T-helper 17 cell (primary cell): ENCODE data around the gene ELOVL7. TPM values are rescaled to one million over a fixed set of nuclear protein-coding genes. Genes with fewer than 3 reads are reported as not detected.
A peak's percentile ranks its signal among the peaks of the same experiment; 100 is the strongest.

ENCODE experiments used
- ATAC-seq: fragments of 150-1000 bp; cut with Tn5 transposase; 2 replicates; pipeline ENCODE4 v1.10.0; 2021; ENCODE audit warnings: mild to moderate bottlenecking, moderate library complexity
- DNase-seq, 3 donors: peaks; one replicate each; pipeline versions ENCODE4 v3.0.0 to v3.0.0-alpha.2; 2020 to 2021
- H3K9me3 ChIP-seq: one replicate; pipeline ENCODE4 v1.7.0; 2013; ENCODE audit warnings: low read length, mild to moderate bottlenecking; ENCODE audit not compliant: control insufficient read depth, poor library complexity, severe bottlenecking
- H3K27ac Mint-ChIP-seq: one replicate; pipeline ENCODE4 v1.8.0; 2022; ENCODE audit warnings: mild to moderate bottlenecking, moderate library complexity, mixed read lengths
- H3K27me3 Mint-ChIP-seq: one replicate; pipeline ENCODE4 v1.8.0; 2022; ENCODE audit warnings: mixed read lengths
- H3K36me3 Mint-ChIP-seq: one replicate; pipeline ENCODE4 v1.8.0; 2022; ENCODE audit warnings: low read depth, mixed read lengths
- H3K4me1 Mint-ChIP-seq: one replicate; pipeline ENCODE4 v1.8.0; 2022; ENCODE audit warnings: mild to moderate bottlenecking, mixed read lengths
- H3K4me3 Mint-ChIP-seq: one replicate; pipeline ENCODE4 v1.8.0; 2022; ENCODE audit warnings: mild to moderate bottlenecking, moderate library complexity, mixed read lengths
- total RNA-seq, 4 donors: library from RNA in 2 of 4; stranded (reverse) in 2 of 4; gene quantifications; one replicate each; pipeline ENCODE4 v1.2.3 and lab custom pipeline; 2022 to 2026

ELOVL7 gene
- total RNA-seq, 2 donors from 2014 or later, result 2.0 to 40.1 TPM

DNA sequence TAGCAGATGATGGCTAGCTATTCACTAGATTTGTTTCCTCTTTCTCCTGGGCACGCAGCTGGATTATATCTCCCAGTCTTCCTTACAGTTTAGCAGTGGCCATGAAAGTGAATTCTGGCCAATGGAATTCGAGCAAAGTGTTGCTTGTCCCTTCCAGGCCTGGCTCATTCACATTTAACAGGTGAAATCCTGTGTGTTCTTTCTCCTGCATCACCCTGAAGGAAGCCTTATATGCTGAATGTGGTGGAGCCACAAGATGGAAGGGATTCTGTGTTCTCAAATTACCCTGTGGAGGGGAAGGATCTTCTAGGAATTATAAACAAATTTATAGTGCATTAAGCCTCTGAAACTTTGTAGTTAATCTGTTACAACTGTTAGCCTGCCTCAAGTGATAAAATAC lies 8.2 kb upstream of the ELOVL7 start:
- H3K9me3 ChIP-seq, result no peaks in the 10 kb centered on the region
- no peaks in the 10 kb centered on the region for H3K27me3 Mint-ChIP-seq
- no peak for DNase-seq
- H3K4me1 Mint-ChIP-seq, result no peaks in the 10 kb centered on the region
- H3K36me3 Mint-ChIP-seq, result no peaks in the 10 kb centered on the region
- H3K27ac Mint-ChIP-seq, result no peak overlapping the region
- ATAC-seq, result no peak
- H3K4me3 Mint-ChIP-seq, result no peak overlapping the region

DNA sequence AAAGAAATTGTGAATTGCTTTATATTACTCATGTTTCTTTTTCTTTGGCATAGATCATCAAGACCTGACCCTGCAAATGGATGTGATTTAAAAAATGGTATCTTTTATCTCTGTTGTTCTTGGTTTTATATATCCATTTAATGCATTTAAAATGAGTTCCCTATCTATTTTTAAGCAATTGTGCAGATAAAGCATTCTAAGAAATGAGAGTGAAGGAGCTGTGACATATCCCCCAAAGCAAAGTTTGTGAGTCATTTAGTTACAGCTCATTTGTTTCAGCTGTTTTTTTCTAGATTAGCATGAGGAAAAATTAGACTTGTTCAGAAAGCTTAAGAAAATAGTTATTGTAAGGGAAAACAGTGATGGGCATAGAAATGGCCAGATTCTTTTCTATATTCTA lies 7.6 kb upstream of the ELOVL7 start:
- DNase-seq (no peak), ATAC-seq (no peak)
- Mint-ChIP-seq H3K4me3 (no peak overlapping the region), H3K4me1 (no peaks in the 10 kb centered on the region), H3K27ac (no peak overlapping the region), H3K36me3 (no peaks in the 10 kb centered on the region), H3K27me3 (peaks cover 3% of the 10 kb centered on the region)
- no peaks in the 10 kb centered on the region for H3K9me3 ChIP-seq

DNA sequence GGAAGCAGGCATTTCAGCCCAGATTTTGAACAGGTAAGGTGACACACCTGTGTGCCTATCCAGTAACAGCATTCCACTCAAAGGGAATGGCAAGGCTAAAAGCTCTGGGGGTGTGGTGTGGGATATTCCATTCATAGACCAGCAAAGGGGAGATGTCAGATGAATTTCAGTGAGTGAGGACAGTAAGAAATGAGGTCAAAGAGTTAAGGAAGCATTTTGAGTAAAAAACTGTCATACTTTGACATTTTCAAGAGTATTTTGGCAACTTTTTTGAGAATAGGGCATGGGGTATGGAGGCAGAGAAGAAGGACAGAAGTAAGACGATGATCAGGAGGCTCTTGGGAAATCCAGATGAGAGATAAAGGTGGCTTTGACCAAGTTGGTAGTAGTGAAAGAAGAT lies 2.2 kb upstream of the ELOVL7 start:
- Mint-ChIP-seq H3K27me3 (peaks cover 46% of the 10 kb centered on the region), H3K4me3 (no peak overlapping the region), H3K4me1 (peaks cover 4% of the 10 kb centered on the region), H3K36me3 (no peaks in the 10 kb centered on the region), H3K27ac (no peak overlapping the region)
- no peak for DNase-seq
- no peaks in the 10 kb centered on the region for H3K9me3 ChIP-seq
- ATAC-seq, result no peak

DNA sequence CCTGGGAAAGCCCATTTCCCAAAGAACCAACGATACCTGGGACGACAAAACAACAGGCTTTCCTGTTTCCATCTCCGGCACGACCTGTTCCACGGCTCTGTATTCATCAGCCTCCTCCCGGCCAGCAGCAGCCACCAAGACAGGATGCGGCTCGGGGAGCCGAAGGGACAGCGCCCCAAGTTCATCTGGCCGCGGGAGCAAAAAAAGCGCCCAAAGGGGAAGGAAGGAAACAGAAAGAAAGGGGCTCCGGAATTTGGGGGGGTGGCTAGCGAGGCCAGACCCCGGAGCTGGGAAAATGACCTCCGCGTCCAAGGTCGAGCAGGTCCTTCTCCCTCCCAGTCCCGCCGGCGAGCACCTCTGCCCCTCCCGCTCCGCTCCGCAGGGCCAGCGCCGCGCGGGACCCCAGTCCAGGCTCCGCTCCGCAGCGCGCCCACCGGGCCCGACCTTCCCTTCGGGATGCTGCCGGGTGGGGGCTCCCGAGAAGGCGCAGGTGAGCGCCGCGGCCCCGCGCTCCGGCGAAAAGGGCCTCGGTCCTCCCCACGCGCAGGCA lies 608 bp downstream of the ELOVL7 start:
- Mint-ChIP-seq H3K27me3 (peaks cover 62% of the 10 kb centered on the region), H3K36me3 (no peaks in the 10 kb centered on the region), H3K4me1 (peaks cover 4% of the 10 kb centered on the region), H3K4me3 (peak overlapping the region; percentile 83), H3K27ac (no peak overlapping the region)
- no peak for DNase-seq
- no peak for ATAC-seq
- H3K9me3 ChIP-seq, result no peaks in the 10 kb centered on the region

DNA sequence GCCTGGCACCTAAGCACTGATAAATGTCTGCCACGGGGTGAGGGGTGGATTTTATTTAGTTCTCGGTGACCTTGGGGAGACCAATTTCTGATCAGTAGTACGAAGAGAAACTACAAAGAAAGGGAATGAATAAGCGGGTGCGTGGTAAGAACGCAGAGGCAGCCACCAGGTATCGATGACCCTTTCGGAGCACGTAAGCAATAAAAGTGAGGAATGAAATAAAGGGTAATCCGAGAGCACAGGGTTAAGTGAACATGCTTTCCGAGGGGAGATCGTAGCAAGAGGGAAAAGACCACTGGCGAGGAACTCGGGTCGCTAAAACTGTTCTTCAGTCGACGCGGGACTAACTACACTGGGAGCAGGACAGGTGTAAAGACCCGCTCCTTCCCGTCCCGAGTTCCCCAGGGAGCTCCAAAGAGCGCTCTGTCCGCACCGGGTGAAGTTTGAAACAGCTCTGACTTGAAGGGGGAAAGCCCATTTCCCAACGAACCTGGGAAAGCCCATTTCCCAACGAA lies 1.1 kb downstream of the ELOVL7 start:
- H3K4me1 Mint-ChIP-seq, result peaks cover 8% of the 10 kb centered on the region
- no peaks in the 10 kb centered on the region for H3K9me3 ChIP-seq
- no peak for ATAC-seq
- peaks cover 68% of the 10 kb centered on the region for H3K27me3 Mint-ChIP-seq
- H3K4me3 Mint-ChIP-seq, result peak overlapping the region; percentile 83
- DNase-seq, result no peak
- H3K27ac Mint-ChIP-seq, result no peak overlapping the region
- no peaks in the 10 kb centered on the region for H3K36me3 Mint-ChIP-seq

DNA sequence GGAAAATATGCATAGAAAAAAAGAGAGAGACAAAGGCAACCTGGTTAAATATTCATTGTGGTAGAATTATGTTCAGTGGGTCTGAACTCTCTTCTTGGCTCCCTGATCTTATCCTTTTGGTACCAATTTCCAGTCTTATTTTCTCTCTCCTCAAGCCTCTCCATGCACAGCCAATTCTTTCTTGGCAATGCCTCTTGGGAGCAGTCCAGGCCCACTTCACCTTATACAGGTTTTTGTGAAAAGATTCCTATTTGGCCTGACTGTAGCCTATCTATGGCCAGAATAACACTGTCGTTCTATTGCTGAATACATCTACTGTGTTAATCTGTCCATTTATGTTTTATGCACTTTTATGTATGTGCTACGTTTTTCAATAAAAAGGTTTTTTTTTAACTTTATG lies 2.7 kb downstream of the ELOVL7 start:
- ATAC-seq, result no peak
- no peak overlapping the region for H3K4me3 Mint-ChIP-seq
- no peak for DNase-seq
- H3K27ac Mint-ChIP-seq, result no peak overlapping the region
- H3K4me1 Mint-ChIP-seq, result peaks cover 8% of the 10 kb centered on the region
- no peaks in the 10 kb centered on the region for H3K36me3 Mint-ChIP-seq
- H3K9me3 ChIP-seq, result no peaks in the 10 kb centered on the region
- H3K27me3 Mint-ChIP-seq, result peaks cover 63% of the 10 kb centered on the region

DNA sequence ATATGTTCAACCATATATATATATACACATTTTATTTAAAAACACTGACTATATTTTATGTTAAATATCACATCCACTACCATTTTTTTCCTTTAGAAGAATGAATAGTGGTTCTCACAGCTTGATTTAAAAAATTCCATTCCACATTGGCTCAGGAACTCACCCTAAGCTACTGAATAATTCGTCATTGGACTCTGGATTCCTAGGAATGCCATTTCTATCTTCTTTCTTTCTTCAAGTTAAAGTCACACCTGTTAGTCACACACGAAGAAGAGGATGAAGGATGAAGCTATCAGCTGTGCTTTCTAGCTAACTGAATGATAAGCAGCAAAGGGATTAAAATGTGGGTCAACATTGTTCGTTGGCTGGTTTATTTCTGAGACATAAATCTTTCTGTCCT lies 7.9 kb downstream of the ELOVL7 start:
- H3K27ac Mint-ChIP-seq, result no peak overlapping the region
- no peaks in the 10 kb centered on the region for H3K36me3 Mint-ChIP-seq
- DNase-seq (no peak), ATAC-seq (no peak)
- H3K27me3 Mint-ChIP-seq, result peaks cover 26% of the 10 kb centered on the region
- no peak overlapping the region for H3K4me3 Mint-ChIP-seq
- peaks cover 3% of the 10 kb centered on the region for H3K4me1 Mint-ChIP-seq
- no peaks in the 10 kb centered on the region for H3K9me3 ChIP-seq

DNA sequence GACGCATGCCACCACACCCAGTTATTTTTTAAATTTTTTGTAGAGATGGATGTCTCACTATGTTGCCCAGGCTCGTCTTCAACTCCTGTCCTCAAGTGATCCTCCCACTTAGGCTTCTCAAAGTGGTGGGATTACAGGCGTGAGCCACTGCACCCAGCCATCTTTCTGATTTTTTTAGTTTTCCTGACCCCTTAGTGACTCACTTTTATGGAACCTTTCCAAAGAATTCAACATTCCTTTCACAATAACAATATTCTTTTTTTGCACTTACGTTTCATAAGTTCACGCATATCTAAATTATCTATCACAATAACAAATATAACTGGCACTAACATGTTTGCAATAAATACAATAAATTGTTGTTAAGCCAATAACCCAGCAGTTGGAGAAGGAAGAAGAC lies 8.5 kb downstream of the ELOVL7 start:
- no peak for ATAC-seq

DNA sequence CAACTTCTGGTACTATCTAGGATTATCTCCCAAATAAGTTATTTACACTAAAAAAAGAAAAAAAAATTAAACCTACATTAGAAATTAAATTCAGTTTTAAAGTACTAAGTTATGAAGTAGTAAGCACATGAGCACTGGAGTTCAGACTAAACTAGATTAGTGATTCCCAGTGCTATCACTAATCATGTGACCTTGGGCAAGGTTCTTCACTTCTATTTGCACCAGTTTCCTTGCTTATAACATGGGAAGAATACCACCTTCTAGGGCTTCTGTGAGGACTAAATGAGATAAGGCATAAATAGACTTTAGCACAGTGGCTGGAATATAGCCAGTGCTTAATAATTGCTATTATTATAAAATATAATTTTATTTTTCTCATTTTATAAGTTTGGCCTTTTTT lies 10.5 kb downstream of the ELOVL7 start:
- Mint-ChIP-seq H3K27ac (no peak overlapping the region), H3K36me3 (no peaks in the 10 kb centered on the region), H3K27me3 (peaks cover 19% of the 10 kb centered on the region), H3K4me3 (no peak overlapping the region), H3K4me1 (peaks cover 10% of the 10 kb centered on the region)
- DNase-seq (no peak), ATAC-seq (no peak)
- no peaks in the 10 kb centered on the region for H3K9me3 ChIP-seq

More for the DNA sequence above, 8.5 kb downstream of the ELOVL7 start:
- H3K36me3 Mint-ChIP-seq, result no peaks in the 10 kb centered on the region
- no peaks in the 10 kb centered on the region for H3K9me3 ChIP-seq
- DNase-seq, result no peak
- H3K4me3 Mint-ChIP-seq, result no peak overlapping the region
- H3K4me1 Mint-ChIP-seq, result peaks cover 3% of the 10 kb centered on the region
- H3K27ac Mint-ChIP-seq, result no peak overlapping the region
- H3K27me3 Mint-ChIP-seq, result peaks cover 22% of the 10 kb centered on the region

DNA sequence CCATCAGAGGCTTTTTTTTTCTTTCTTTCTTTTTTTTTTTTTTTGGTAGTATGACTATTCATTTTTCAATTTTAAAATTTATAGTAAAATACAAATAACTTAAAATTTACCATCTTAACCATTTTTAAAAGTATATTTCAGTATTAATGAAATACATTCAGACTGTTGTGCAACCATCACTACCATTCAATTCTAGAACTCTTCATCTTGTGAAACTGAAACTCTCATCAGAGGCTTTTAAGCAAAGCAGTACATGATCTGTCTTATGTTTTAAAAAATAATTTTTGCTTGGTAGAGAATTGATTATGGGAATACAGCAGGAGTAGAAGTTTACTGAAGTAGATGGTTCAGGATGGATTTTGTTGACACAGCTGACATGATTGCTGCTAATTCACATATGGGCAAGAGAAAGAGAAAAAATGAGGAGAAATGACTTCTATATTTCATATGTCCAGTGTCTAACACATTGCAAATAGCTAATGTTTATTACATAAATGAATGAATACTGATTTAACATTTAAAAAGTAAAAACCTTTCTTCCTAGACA lies 13.4 kb downstream of the ELOVL7 start:
- H3K9me3 ChIP-seq, result no peaks in the 10 kb centered on the region
- no peak for ATAC-seq
- DNase-seq, result no peak
- Mint-ChIP-seq H3K4me1 (peaks cover 7% of the 10 kb centered on the region), H3K27ac (no peak overlapping the region), H3K27me3 (peaks cover 10% of the 10 kb centered on the region), H3K4me3 (no peak overlapping the region), H3K36me3 (no peaks in the 10 kb centered on the region)

DNA sequence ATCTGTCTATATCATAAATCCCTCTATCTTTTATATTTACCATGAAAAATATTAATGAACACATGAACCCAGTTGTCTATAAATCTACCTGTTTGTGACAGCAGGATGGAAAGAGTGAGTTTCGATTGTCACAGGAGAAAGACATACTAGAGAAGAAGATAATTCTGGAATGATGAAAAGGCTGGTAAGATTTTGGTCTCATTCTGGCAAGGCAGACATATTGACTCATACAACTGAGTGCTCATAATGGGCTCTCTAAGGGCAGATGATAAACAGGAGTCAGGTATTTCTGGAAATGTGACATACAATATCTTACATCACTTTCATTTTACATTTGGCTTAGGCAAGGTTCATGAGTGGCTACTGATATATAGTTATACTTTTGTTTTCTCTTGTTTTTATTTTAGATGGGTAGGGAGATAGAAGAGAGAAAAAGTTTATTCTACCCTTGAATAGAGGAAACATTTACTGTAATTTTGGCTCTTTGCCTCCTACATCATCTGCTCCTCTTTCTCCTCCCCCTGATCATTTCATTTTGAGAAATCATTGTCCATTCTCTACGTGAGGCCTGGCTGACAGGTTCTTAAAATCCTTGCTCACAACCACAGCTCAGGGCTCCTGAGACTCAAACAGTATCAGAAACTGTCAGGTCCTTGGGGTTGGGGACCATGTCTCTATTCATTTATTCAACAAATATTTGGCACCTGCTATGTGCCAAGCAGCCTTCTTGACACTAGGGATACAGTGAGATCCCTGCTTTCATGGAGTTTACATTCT lies 14.4 kb downstream of the ELOVL7 start:
- H3K4me3 Mint-ChIP-seq, result no peak overlapping the region
- no peaks in the 10 kb centered on the region for H3K9me3 ChIP-seq
- no peak overlapping the region for H3K27ac Mint-ChIP-seq
- peaks cover 8% of the 10 kb centered on the region for H3K27me3 Mint-ChIP-seq
- DNase-seq (no peak), ATAC-seq (no peak)
- H3K36me3 Mint-ChIP-seq, result no peaks in the 10 kb centered on the region
- H3K4me1 Mint-ChIP-seq, result peaks cover 7% of the 10 kb centered on the region

DNA sequence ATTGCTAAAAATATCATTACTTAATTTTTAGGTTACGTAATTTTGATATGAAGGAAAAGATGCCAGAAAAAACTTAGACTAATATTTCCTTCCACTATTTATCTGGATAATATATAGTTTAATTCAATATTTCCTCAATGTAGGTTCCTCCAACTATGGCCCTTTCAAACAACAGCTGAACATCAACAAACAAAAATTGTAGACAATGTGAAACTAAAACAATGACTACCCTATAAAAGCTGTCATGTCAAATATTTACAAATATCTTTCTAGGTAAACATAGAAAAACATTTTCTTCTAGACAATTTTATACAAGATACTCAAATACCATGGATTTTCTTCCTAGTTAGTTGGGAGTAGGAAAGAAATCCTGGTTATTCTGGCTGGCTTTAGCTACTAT lies 16.9 kb downstream of the ELOVL7 start:
- H3K9me3 ChIP-seq, result no peaks in the 10 kb centered on the region
- Mint-ChIP-seq H3K4me3 (no peak overlapping the region), H3K27ac (no peak overlapping the region), H3K27me3 (peaks cover 8% of the 10 kb centered on the region), H3K36me3 (no peaks in the 10 kb centered on the region), H3K4me1 (peaks cover 7% of the 10 kb centered on the region)
- ATAC-seq (no peak), DNase-seq (no peak)

DNA sequence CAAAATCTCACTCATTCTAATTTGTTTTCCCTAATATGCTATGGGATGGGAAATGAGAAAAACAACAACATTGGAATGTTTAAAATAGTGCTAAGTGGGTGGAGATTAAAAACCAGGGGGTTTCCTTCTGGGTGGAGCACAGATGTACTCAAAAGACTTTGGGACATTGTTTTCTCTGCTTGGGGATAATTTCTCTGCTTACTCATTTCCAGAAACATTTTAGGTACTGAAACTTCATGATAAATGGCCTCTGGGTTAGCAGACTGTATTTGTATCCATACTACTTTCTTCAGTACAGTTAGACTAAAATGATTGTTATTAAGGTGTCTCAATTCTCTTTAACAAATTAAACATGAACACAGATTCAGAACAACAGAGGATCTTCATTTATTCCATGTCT lies 17.4 kb downstream of the ELOVL7 start:
- Mint-ChIP-seq H3K4me3 (no peak overlapping the region), H3K27ac (no peak overlapping the region), H3K27me3 (peaks cover 8% of the 10 kb centered on the region), H3K36me3 (no peaks in the 10 kb centered on the region), H3K4me1 (peaks cover 7% of the 10 kb centered on the region)
- no peak for DNase-seq
- no peaks in the 10 kb centered on the region for H3K9me3 ChIP-seq
- ATAC-seq, result no peak

DNA sequence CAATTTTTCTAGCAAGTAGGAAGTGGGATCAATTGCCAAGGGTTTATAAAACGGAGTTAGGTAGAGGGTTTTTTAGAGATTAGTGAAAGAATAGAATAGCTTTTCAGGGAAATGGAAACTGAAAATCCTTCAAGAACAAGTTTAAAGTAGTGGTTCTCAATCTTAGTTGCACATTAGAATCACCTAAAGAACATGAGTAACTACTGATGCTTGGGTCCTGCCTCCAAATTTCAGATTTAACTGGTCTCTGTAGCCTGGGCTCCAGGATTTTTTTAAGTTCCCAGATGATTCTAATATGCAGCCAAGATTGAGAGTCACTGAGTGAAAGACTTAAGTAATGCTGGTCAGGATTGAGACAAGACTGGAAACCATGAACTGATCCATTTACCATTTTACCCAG lies 20.5 kb downstream of the ELOVL7 start:
- no peak overlapping the region for H3K27ac Mint-ChIP-seq
- H3K4me1 Mint-ChIP-seq, result no peaks in the 10 kb centered on the region
- no peak for ATAC-seq
- H3K27me3 Mint-ChIP-seq, result no peaks in the 10 kb centered on the region
- no peaks in the 10 kb centered on the region for H3K9me3 ChIP-seq
- no peak overlapping the region for H3K4me3 Mint-ChIP-seq
- no peaks in the 10 kb centered on the region for H3K36me3 Mint-ChIP-seq
- DNase-seq, result no peak
